ENCODE data around the gene ESRP2. TPM values are rescaled to one million over a fixed set of nuclear protein-coding genes. Genes with fewer than 3 reads are reported as not detected.

ESRP2 gene
- total RNA-seq, 1 donor from 2014 or later = 0.42 TPM

DNA sequence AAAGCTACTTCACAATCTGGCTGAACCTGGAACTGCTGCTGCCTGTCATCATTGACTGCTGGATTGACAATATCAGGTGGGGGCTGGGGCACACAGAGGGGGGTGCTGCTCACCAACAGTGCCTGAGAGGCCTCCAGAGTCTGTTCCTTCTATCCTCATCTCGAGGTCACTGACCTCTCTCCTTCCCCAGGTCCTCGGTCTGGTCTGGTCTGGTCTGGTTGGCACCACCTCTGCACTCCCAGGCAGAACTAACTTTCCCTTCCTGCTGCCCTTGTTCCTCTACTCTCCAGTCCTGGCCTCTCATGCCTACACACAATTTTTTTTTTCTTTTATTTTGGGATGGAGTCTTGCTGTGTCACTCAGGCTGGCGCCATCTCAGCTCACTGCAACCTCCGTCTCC is 13.4 kb upstream of the ESRP2 start:
- Mint-ChIP-seq H3K36me3 (ENCODE audit: low read depth) (peaks cover 10% of the 10 kb centered on the region), H3K4me3 (ENCODE audit: unreplicated experiment) (no peak overlapping the region), H3K9me3 (ENCODE audit: low read depth) (no peaks in the 10 kb centered on the region), H3K27me3 (ENCODE audit: low read depth) (no peaks in the 10 kb centered on the region), H3K4me1 (ENCODE audit: low read depth) (peaks cover 27% of the 10 kb centered on the region), H3K27ac (ENCODE audit: unreplicated experiment) (peak overlapping the region; percentile 13)
- no peak for DNase-seq (ENCODE audit: low spot score)
- no peak for TF ChIP-seq CTCF (IDR thresholded peaks at IDR 0.05)

DNA sequence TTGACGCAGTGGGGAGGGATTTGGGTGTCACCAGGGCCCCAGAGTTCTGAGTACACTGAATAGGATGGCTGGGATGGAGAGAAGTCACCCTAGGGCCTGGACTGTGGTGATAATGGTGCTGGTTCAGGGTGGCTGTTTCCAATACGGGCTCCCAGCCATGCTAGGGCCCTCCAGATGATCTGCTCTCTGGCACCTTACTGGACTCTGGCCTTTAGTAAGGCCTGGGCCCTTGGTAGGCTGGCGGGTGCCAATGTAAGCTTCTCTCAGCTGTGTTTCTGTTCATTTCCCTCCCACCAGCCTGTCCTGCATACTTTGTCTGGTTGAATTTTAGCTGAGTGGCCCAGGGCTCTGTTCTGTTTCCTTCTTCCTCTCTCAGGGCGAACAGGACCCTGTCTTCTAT is 12.0 kb upstream of the ESRP2 start:
- no peak for DNase-seq (ENCODE audit: low spot score)
- Mint-ChIP-seq H3K4me3 (ENCODE audit: unreplicated experiment) (no peak overlapping the region), H3K27me3 (ENCODE audit: low read depth) (no peaks in the 10 kb centered on the region), H3K4me1 (ENCODE audit: low read depth) (peaks cover 31% of the 10 kb centered on the region), H3K27ac (ENCODE audit: unreplicated experiment) (no peak overlapping the region), H3K36me3 (ENCODE audit: low read depth) (peaks cover 10% of the 10 kb centered on the region), H3K9me3 (ENCODE audit: low read depth) (no peaks in the 10 kb centered on the region)
- no peak for TF ChIP-seq CTCF (IDR thresholded peaks at IDR 0.05)

DNA sequence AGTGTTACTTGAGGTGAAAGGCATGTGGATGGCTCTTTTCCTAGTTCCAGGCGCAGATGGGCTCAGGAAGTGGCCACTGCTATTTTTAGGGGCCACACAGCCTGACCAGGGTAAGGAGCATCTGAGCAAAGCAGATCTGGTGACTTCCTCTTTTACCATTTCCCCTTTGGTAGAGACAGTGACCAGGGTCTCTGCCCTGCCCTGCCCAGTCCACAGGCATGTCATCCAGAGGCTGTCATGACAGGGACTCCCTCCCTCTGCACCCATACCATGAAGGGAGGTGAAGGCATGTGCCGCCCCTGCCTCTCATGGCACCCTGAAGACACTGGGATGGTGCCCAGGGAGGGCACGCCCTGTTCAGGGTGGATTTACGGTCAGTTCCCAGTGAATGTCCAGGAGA is 11.5 kb upstream of the ESRP2 start:
- TF ChIP-seq CTCF (IDR thresholded peaks at IDR 0.05) = no peak
- Mint-ChIP-seq H3K4me1 (ENCODE audit: low read depth) (peaks cover 31% of the 10 kb centered on the region), H3K9me3 (ENCODE audit: low read depth) (no peaks in the 10 kb centered on the region), H3K27ac (ENCODE audit: unreplicated experiment) (no peak overlapping the region), H3K36me3 (ENCODE audit: low read depth) (peaks cover 9% of the 10 kb centered on the region), H3K27me3 (ENCODE audit: low read depth) (no peaks in the 10 kb centered on the region), H3K4me3 (ENCODE audit: unreplicated experiment) (no peak overlapping the region)
- DNase-seq (ENCODE audit: low spot score) = no peak

- H3K4me3 Mint-ChIP-seq (ENCODE audit: unreplicated experiment) = peak overlapping the region; percentile 100
- no peak overlapping the region for H3K27ac Mint-ChIP-seq (ENCODE audit: unreplicated experiment)
These were observed 10.7 kb upstream of the ESRP2 start for GRCh38 chr16:68246666-68247065.

GRCh38 chr16:68246121-68246520 is 10.2 kb upstream of the ESRP2 start:
- DNase-seq (ENCODE audit: low spot score) = no peak
- peak overlapping the region; percentile 80 for H3K27ac Mint-ChIP-seq (ENCODE audit: unreplicated experiment)
- no peaks in the 10 kb centered on the region for H3K27me3 Mint-ChIP-seq (ENCODE audit: low read depth)
- TF ChIP-seq CTCF (IDR thresholded peaks at IDR 0.05) = no peak
- H3K4me3 Mint-ChIP-seq (ENCODE audit: unreplicated experiment) = peak overlapping the region; percentile 100
- peaks cover 31% of the 10 kb centered on the region for H3K4me1 Mint-ChIP-seq (ENCODE audit: low read depth)
- peaks cover 6% of the 10 kb centered on the region for H3K36me3 Mint-ChIP-seq (ENCODE audit: low read depth)
- H3K9me3 Mint-ChIP-seq (ENCODE audit: low read depth) = no peaks in the 10 kb centered on the region

More at GRCh38 chr16:68246666-68247065, 10.7 kb upstream of the ESRP2 start:
- H3K4me1 Mint-ChIP-seq (ENCODE audit: low read depth) = peaks cover 31% of the 10 kb centered on the region
- no peak for TF ChIP-seq CTCF (IDR thresholded peaks at IDR 0.05)
- DNase-seq (ENCODE audit: low spot score) = no peak
- H3K36me3 Mint-ChIP-seq (ENCODE audit: low read depth) = peaks cover 6% of the 10 kb centered on the region
- H3K9me3 Mint-ChIP-seq (ENCODE audit: low read depth) = no peaks in the 10 kb centered on the region
- no peaks in the 10 kb centered on the region for H3K27me3 Mint-ChIP-seq (ENCODE audit: low read depth)

Data from chondrocyte (in vitro differentiated cells).